Measurements from ENCODE around the gene EMD.

The EMD gene

DNA sequence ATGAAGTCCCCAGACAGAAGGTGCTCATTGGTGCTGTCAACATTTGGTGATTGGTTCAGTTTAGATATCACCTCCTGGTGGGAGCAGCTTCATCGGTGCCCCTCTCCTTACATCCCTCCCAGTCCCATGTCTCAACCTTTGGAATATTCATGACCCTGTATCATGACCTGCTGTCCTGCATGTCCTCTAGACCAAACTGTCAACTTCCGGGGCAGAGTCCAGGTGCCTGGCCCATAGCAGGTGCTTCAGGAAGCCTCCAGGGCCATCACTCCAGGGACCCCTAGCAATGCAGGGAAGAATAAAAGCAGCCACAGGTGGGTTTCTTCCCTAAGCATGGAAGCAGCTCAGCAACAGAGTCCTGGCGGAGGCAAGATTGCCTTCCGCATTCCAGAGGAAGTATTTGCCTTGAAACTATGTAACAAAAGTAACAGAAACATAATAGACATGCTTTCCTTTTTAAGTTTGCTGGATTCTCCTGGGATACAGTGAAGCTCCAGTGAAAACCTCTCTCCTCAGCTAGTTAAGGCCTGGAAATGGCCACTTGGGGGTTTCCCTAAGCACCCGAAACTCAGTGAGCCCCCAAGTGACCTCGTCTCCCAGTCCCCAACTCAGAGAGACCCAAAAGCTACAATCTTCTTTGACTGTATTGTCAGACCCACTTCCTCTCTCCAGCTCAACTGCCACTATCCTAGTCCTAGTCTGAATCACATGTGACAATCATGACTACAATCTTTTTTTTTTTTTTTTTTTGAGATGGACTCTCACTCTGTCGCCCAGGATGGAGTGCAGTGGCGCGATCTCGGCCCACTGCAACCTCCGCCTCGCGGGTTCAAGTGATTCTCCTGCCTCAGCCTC lies 48.0 kb downstream of the EMD start:
- DNase-seq = no peak

DNA sequence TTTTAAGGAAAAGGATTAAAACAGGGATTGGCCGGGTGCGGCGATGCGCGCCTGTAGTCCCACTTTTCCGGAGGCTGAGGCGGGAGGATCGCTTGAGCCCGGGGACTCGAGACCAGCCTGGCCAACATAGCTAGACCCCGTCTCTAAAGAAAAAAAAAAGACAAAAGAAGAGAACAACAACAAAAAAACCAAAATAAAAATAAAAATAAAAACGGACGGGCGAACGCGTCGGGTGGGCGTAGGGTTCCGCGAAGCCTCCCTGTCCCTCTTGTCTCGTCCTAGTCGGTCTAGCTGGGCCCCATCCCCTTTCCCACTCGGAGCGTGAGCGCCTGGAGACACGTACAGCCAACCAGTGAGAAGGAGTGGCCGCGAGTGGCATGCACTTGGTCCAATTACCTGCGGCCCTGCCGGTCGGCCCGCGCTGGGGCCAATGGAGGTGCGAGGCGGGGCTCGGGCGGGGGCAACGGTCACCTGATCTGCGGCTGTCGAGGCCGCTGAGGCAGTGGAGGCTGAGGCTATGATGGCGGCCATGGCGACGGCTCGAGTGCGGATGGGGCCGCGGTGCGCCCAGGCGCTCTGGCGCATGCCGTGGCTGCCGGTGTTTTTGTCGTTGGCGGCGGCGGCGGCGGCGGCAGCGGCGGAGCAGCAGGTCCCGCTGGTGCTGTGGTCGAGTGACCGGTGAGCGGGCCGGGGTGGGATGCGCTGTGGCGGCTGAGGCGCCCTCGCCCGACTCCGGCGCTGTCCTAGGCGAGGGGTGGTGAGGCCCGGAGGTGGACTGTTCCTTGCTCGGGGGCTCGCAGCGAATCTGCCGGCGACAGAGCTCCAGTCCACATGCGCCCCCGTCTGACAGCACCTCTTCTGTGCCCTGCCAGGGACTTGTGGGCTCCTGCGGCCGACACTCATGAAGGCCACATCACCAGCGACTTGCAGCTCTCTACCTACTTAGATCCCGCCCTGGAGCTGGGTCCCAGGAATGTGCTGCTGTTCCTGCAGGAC lies 49.4 kb downstream of the EMD start, which contains the start of gene ATP6AP1:
ATP6AP1 (plus strand) TSS at position 502 of the 996 bp plus-strand sequence; CDS start at position 518, 16 bp downstream.
- peak; percentile 93 to 98 for DNase-seq

DNA sequence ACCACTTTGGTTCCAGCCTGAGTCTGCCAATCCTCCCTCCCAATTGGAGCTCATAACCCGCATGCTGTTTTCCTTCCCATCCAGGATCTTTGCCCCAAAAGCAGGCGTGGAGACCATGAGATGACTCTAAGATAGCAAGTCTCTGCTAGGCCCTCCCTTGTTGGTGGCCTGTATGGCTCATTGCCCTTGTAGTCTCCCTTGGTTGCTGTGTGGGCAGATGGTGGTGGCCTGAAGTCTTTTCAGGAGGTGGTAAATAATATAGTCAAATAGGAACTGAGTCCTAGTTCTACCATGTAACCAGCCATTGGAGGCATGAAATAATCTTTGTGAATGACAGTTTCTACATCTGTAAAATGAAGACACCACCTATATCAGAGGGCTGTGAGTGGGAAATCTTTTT lies 50.6 kb downstream of the EMD start:
- DNase-seq = no peak

DNA sequence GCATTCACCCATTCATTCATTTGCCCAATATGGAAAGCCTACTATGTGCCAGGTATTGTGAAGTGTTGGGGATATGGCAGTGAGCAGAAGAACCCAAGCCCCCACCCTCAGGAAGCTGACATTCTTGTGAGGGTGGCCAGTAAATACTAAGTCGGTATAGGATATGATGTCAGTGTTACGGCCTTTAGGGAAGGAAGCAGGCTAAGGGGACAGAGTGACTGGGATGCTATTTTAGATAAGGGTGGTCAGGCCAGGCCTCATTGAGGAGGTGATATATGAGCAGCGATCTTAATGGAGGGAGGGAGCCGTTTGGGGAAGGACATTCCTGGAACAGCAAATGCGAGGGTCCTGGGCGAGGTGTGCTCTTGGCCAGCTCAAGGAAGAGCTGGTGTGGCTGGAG lies 51.4 kb downstream of the EMD start:
- DNase-seq = no peak

DNA sequence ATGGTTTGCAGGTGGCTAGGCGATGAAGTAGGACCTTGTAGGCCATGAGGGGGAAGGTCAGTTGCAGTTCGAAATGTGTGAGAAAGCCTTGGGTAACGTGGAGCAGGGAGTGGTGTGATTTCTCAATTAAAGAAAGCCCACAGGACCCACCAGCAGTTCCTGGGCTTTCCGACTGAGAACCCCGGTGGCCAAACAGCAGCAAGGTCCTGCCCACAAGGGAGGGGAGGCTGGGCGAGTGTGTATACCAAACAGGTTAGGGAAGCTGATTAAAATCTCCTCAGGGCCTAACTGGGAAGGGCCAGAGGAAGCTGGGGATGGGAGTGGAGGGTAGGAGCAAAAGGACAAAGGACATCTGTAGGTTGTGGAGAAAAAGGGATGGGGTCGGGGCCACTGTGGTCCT lies 51.8 kb downstream of the EMD start:
- DNase-seq = no peak
